GM18867 (cell line): ENCODE measurements around the gene NPPA.
"Not testable (repeated sequence)": the region's sequence is repeated elsewhere in the genome, so short reads cannot be mapped to it uniquely, and the experiment has no call there.

Source experiments
- ATAC-seq: cut with Tn5 transposase; IDR thresholded peaks from one replicate; pipeline ENCODE4 v1.9.1; 2021; ENCODE audit warnings: mild to moderate bottlenecking, moderate library complexity; ENCODE audit not compliant: unreplicated experiment

Gene NPPA

GRCh38 chr1:11817192-11817591 is 30.4 kb downstream of the NPPA start:
- no peak for ATAC-seq

DNA sequence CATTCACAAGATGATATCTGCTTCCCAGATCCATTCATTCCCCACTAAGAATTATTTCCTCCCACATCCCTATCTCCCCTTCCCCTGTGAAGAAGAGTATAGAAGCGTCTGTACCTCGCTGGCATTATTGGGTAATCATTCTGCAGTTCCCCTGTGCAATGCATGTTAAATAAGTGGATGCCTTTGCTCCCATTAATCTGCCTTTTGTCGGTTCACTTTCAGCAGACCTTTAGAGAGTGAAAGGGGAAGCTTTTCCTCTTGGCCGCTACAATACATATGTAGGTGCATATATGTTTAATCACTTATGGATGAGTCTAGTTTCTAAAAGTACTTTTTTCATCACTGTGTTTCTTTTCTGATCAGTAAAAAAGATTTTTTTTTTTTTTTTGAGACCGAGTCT is 34.6 kb downstream of the NPPA start:
- ATAC-seq: no peak

DNA sequence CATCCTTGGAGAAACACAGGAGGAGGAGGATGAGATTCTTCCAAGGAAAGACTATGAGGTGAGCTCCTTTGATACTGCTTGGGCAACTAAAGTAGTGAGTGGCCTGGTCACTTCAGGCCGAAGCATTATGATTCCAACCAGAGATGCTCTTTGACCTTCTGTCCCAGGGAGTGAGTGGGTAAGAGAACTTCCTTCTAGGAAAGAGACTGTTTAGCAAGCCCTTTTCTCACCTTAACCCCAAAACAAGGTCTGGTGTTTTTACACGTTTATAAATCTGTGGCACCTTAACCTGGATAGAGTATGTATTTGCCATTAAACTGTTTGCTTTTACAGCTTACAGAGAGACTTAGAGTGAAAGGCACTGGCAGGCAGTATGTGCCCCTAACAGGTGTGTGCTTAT is 40.5 kb downstream of the NPPA start:
- no peak for ATAC-seq

- ATAC-seq: peak; percentile 41
These were observed 41.2 kb downstream of the NPPA start for GRCh38 chr1:11806307-11806936.

DNA sequence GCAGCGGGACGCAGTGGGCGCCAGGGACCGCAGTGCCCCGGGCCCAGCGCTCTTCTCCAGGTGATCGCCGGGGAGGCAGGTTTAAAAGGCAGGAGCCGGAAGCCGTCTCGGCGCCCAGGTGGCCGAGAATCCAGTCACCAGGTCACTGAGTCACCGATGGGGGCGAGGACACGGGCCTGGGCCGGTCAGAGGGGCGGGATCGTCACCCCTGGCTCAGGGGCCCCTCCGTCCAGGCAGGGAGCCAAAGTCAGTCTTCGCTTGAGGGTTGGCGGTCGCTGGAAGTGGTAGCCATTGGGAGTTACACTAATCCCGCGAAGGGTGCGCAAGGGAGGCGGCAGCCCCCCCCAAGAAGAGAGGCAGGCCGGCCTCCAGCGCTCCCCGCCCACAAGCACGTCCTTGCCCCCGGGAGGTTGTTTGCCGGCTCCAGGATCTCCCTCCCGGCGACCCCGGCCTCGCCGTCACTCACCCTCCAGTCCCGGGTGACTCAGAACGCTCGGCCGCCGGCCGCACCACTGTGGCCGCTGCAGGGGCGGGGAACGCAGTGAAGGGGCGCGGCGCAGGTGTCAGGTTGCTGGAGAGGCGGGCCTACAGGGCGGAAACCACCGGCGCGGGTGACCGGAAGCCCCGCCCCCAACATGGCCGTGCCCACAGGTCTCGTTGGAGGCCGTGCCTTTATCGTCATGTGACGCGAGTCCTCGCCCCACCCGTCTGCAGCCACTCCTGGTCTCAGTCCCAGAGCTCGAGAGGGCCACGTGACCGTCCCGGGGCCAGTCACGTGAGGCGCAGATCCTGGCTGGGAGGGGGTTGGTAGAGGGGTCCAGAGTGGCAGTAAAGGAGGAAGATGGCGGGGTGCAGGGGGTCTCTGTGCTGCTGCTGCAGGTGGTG is 41.9 kb downstream of the NPPA start, which contains the start of the genes CLCN6 and MTHFR:
Gene CLCN6, plus strand, starts transcription at position 770 of the 885 bp plus-strand sequence. Its CDS starts 72 bp downstream, at position 842.
Gene MTHFR, minus strand, starts transcription at position 543 of the 885 bp plus-strand sequence. CDS start 2,848 bp downstream, outside the sequence.
- peak; percentile 86 for ATAC-seq

- ATAC-seq: no peak
These were observed 42.7 kb downstream of the NPPA start for GRCh38 chr1:11804666-11805421.

DNA sequence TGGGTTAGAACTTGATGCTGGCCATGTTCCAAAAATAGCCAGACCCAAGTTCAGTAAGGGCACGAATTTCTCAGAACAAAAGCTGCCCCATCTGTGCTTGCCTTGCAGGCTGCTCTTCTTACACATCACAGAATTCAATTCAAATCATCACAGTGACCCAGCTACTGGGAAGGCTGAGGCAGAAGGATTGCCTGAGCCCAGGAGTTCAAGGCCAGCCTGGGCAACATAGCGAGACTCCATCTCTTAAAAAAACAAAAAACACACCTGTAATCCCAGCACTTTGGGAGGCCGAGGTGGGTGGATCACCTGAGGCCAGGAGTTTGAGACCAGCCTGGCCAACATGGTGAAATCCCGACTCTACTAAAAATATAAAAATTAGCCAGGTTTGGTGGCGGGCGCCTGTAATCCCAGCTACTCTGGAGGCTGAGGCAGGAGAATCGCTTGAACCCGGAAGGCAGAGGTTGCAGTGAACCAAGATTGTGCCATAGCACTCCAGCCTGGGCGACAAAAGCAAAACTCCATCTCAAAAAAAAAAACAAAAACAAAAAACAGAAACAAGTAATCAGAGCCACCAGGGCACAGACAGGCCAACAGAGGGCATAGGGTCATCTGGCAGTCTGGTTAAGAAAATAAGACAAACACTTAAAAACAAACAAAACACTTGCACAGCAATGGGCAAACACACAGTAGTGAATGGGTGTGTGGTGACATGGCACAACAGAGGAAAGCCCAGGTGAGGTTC is 43.5 kb downstream of the NPPA start:
- ATAC-seq: not testable (repeated sequence)

- peak; percentile 23 for ATAC-seq
These were observed 44.4 kb downstream of the NPPA start for GRCh38 chr1:11802973-11803885.

DNA sequence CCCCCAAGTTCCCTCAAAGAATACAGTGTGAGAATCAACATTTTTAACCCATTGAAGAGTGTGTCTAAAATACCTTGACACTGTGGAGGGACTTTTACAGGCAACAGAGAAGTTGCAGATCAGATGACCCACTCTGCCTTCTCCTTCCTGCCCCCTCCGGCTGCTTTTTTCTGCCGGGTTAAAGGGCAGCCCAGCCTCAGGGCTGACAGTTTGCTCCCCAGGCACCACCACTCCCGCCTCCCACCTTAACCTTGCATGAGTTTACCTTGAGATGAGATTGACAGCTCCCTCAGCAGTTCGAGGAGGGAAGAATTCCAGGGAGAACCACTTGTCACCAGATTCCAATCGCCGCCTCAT is 45.0 kb downstream of the NPPA start:
- ATAC-seq: no peak

- no peak for ATAC-seq
These were observed 46.7 kb downstream of the NPPA start for GRCh38 chr1:11800756-11801433.

- no peak for ATAC-seq
These were observed 47.2 kb downstream of the NPPA start for GRCh38 chr1:11800391-11800755.

GRCh38 chr1:11799896-11800295 is 47.7 kb downstream of the NPPA start:
- no peak for ATAC-seq

- ATAC-seq: no peak
These were observed 48.5 kb downstream of the NPPA start for GRCh38 chr1:11799099-11799498.

DNA sequence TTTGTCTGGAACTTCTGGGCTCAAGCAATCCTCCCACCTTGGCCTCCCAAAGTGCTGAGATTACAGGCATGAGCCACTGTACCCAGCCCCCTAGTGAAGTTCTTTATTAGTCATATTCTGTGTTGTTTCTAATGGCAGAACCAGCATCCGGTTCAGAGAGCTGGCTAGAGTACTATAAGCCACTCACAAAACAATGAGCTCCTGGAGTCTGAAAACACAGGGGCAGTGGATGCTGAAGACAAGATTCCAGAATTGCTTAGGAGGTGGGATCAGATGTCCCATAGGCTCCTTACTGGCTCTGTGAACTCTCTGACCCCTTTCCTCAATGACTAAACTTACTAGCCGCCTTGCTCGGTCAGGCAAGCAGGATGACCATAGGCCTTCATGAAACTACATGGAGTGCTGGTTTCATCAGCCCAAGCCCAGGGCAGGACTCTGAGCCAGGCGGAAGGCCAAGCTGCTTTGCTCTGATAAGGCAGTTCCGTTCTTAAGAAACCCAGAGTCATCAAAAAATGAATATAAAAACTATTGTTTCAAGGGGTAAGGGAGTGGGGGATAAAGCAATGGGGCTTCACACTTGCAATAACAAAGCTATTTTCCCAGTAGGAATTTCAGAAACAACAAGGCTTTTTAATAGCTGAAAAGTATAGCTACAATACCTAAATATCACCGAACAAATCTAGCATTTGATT is 49.9 kb downstream of the NPPA start:
- no peak for ATAC-seq

- ATAC-seq: no peak
These were observed 51.4 kb downstream of the NPPA start for GRCh38 chr1:11796036-11796828.
